MM.1S (cell line): ENCODE measurements around the gene LILRB5.

ENCODE experiments used
- EZH2 ChIP-seq: fragments of 300-600 bp; sonication (generic); optimal IDR thresholded peaks from 2 replicates; pipeline ENCODE3; 2017; ENCODE audit warnings: low read depth, mild to moderate bottlenecking, antibody characterized with exemption, low read length, mixed read lengths
- TF ChIP-seq, protein P1 (sequence below): fragments of 300-600 bp; sonication (generic); IDR thresholded peaks from 2 replicates; pipeline ENCODE4 v1.5.1; 2016; ENCODE audit warnings: antibody characterized with exemption, low read length, mixed read lengths

DNA sequence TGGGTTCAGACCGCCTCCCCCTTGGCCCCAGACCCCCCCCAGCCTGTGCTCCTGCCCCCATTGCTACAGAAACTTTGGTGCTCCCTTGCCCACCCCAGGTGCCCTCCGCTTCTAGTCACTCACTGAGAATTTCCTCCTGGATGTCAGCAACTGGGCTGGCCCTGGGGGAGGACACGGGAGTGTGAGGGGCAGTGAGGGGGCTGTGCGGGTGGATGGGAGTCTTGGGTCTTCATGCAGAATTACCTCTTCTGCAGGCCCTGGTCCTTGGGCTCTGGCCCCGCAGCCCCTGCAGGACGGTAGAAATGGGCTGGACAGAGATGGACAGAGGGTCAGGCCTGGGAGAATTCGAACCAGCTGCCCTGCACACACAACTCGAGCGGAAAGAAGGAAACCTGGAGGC, 4.8 kb downstream of the LILRB5 start:
- TF ChIP-seq, protein P1, sequence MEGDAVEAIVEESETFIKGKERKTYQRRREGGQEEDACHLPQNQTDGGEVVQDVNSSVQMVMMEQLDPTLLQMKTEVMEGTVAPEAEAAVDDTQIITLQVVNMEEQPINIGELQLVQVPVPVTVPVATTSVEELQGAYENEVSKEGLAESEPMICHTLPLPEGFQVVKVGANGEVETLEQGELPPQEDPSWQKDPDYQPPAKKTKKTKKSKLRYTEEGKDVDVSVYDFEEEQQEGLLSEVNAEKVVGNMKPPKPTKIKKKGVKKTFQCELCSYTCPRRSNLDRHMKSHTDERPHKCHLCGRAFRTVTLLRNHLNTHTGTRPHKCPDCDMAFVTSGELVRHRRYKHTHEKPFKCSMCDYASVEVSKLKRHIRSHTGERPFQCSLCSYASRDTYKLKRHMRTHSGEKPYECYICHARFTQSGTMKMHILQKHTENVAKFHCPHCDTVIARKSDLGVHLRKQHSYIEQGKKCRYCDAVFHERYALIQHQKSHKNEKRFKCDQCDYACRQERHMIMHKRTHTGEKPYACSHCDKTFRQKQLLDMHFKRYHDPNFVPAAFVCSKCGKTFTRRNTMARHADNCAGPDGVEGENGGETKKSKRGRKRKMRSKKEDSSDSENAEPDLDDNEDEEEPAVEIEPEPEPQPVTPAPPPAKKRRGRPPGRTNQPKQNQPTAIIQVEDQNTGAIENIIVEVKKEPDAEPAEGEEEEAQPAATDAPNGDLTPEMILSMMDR, result no peak
- TF ChIP-seq EZH2, result no peak
